Muscle layer of duodenum (tissue), 2 donors: ENCODE measurements around the gene APOE.

Experiments
- H3K27ac ChIP-seq: one replicate; pipeline ENCODE4 v1.7.0; 2013; ENCODE audit warnings: mild to moderate bottlenecking, low read length
- H3K27me3 ChIP-seq: one replicate; pipeline ENCODE4 v1.7.0; 2013; ENCODE audit warnings: low read depth, mild to moderate bottlenecking, control low read depth, low read length
- H3K36me3 ChIP-seq, 2 donors: one replicate each; pipeline ENCODE4 v1.7.0; 2013; ENCODE audit warnings: low read length in 2 of 2, control low read depth in 1 of 2, mild to moderate bottlenecking in 1 of 2; ENCODE audit not compliant: insufficient read depth in 2 of 2, control insufficient read depth in 1 of 2
- H3K4me1 ChIP-seq, 2 donors: one replicate each; pipeline ENCODE4 v1.7.0; 2013; ENCODE audit warnings: low read length in 2 of 2, mild to moderate bottlenecking in 2 of 2, control low read depth in 1 of 2, moderate library complexity in 1 of 2; ENCODE audit not compliant: insufficient read depth in 2 of 2, control insufficient read depth in 1 of 2
- H3K4me3 ChIP-seq, 2 donors: one replicate each; pipeline ENCODE4 v1.7.0; 2013; ENCODE audit warnings: low read length in 2 of 2, low read depth in 1 of 2, mild to moderate bottlenecking in 1 of 2
- H3K9me3 ChIP-seq, 2 donors: one replicate each; pipeline ENCODE4 v1.7.0; 2013; ENCODE audit warnings: low read length in 2 of 2, control low read depth in 1 of 2, mild to moderate bottlenecking in 1 of 2; ENCODE audit not compliant: control insufficient read depth in 1 of 2
- donor health status: healthy.

APOE gene

GRCh38 chr19:44958090-44958489, 52.5 kb downstream of the APOE start:
- Histone ChIP-seq H3K36me3 (peaks cover 5 to 7% of the 10 kb centered on the region in 2 donors), H3K27me3 (no peaks in the 10 kb centered on the region), H3K9me3 (no peaks in the 10 kb centered on the region), H3K27ac (no peak overlapping the region), H3K4me3 (no peak overlapping the region), H3K4me1 (peaks cover 14 to 37% of the 10 kb centered on the region in 2 donors)
